ENCODE measurements around the gene TECTB.

The TECTB gene

GRCh38 chr10:112295853-112296830, 12.9 kb downstream of the TECTB start:
- no peak for TF ChIP-seq CTCF (conservative IDR thresholded peaks at IDR 0.05)
- no peak overlapping the region for H3K27ac ChIP-seq

DNA sequence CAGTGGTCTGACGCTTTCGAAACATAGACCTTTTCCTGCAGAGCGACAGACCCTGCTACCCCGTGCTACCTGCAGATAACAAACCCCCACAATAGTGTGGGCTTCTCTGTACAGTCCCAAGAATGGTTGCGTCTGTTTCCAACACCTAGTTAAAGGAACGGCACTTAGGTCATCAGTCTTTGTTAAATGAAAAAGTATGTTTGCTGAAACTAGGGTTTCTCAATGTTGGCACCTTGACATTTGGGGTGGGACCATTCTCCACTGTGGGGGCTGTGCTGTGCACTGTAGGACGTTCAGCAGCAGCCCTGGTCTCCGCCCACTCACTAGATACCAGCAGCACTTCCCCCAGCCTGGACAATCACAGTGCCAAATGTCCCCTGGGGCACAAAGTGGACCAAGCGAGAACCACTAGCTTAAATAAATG, 13.7 kb downstream of the TECTB start:
- H3K27ac ChIP-seq, result no peak overlapping the region
- TF ChIP-seq CTCF (conservative IDR thresholded peaks at IDR 0.05), result no peak

DNA sequence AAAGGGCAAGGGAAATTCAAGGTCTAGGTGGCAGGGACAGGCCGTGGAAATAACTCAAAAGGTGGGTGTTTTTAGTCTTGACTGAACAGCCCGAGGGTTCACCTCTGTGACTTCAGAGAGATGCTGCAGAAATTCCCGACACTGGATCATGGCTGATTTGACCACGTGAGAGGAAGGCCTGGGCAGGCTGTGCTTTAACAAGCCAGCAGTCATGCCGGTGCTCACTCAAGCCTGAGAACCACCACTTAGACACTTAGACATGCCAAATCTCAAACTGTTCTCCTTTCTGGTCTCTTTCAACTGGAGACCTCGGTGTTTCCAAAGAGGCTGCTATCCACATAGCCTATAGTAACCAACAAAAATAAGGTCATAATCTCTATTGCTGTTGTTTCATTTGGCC, 15.4 kb downstream of the TECTB start:
- H3K27ac ChIP-seq, result peak overlapping the region; percentile 55; the same call in 1 of the 2 replicates
- no peak for TF ChIP-seq CTCF (conservative IDR thresholded peaks at IDR 0.05)

- no peak for TF ChIP-seq CTCF (conservative IDR thresholded peaks at IDR 0.05)
- H3K27ac ChIP-seq, result peak overlapping the region; percentile 55; the same call in 1 of the 2 replicates
These were observed 16.3 kb downstream of the TECTB start for GRCh38 chr10:112299456-112299855.

- no peak overlapping the region for H3K27ac ChIP-seq
- no peak for TF ChIP-seq CTCF (conservative IDR thresholded peaks at IDR 0.05)
These were observed 19.1 kb downstream of the TECTB start for GRCh38 chr10:112302335-112302734.

DNA sequence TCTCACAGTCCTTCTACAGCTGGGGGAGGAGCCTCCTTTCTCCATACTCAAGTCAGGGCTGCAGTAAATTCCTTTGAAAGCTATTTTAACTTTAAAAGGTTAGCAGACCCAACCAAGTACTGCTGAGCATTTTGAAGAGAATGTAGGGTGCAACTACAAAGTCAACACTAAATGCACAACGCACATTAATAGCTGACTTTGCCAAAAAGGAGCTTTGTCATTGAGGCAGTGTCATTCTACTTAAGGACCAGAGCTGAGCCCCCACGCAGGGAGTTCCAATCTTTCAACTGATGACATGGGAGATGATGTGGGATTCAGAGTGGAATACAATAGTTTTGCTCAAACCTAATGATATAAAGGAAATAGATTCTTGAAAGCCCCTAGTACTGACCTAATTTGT, 20.3 kb downstream of the TECTB start:
- TF ChIP-seq CTCF (conservative IDR thresholded peaks at IDR 0.05), result no peak

GRCh38 chr10:112304267-112304859, 21.2 kb downstream of the TECTB start:
- H3K27ac ChIP-seq, result no peak overlapping the region
- TF ChIP-seq CTCF (conservative IDR thresholded peaks at IDR 0.05), result no peak

More for the DNA sequence above, 20.3 kb downstream of the TECTB start:
- no peak overlapping the region for H3K27ac ChIP-seq
